HEK293 (cell line): ENCODE measurements around the gene ITPKC.

ENCODE experiments used
- KLF17 ChIP-seq: fragments of 450-650 bp; formaldehyde crosslinking; IDR thresholded peaks from 2 replicates; pipeline ENCODE4 v1.5.1; 2016; ENCODE audit warnings: missing biosample characterization, missing genetic modification characterization
- PRDM6 ChIP-seq: fragments of 450-650 bp; formaldehyde crosslinking; IDR thresholded peaks from 2 replicates; pipeline ENCODE4 v1.5.1; 2017; ENCODE audit warnings: missing biosample characterization, missing genetic modification characterization
- TRIM28 ChIP-seq: IDR thresholded peaks from 2 replicates; pipeline ENCODE4 v1.6.1; 2011; ENCODE audit warnings: low read length, control low read depth, borderline replicate concordance
- ZBTB1 ChIP-seq: fragments of 450-650 bp; formaldehyde crosslinking; IDR thresholded peaks from 2 replicates; pipeline ENCODE4 v1.5.1; 2016; ENCODE audit warnings: missing biosample characterization, missing genetic modification characterization
- ZBTB8A ChIP-seq: fragments of 450-650 bp; formaldehyde crosslinking; IDR thresholded peaks from 2 replicates; pipeline ENCODE4 v1.5.1; 2016; ENCODE audit warnings: missing biosample characterization, missing genetic modification characterization
- ZEB2 ChIP-seq: fragments of 450-650 bp; formaldehyde crosslinking; IDR thresholded peaks from 2 replicates; pipeline ENCODE4 v1.5.1; 2016; ENCODE audit warnings: missing biosample characterization, missing genetic modification characterization
- ZNF175 ChIP-seq: fragments of 450-650 bp; formaldehyde crosslinking; IDR thresholded peaks from 2 replicates; pipeline ENCODE4 v1.5.1; 2016; ENCODE audit warnings: missing biosample characterization, missing genetic modification characterization
- ZNF184 ChIP-seq: fragments of 450-650 bp; IDR thresholded peaks from 2 replicates; pipeline ENCODE4 v1.5.1; 2018; ENCODE audit warnings: missing biosample characterization, mild to moderate bottlenecking, missing genetic modification characterization
- ZNF202 ChIP-seq: fragments of 450-650 bp; formaldehyde crosslinking; IDR thresholded peaks from 2 replicates; pipeline ENCODE4 v1.5.1; 2016; ENCODE audit warnings: missing biosample characterization, missing genetic modification characterization, borderline replicate concordance
- ZNF266 ChIP-seq: fragments of 450-650 bp; formaldehyde crosslinking; IDR thresholded peaks from 2 replicates; pipeline ENCODE4 v1.5.1; 2016; ENCODE audit warnings: missing biosample characterization, missing genetic modification characterization, low read depth
- ZNF274 ChIP-seq, 2 experiments: fragments of 200-500 bp in 1 of 2; fragments of 450-650 bp in 1 of 2; sonication (Bioruptor generic) in 1 of 2; formaldehyde crosslinking in 1 of 2; IDR thresholded peaks; 2 replicates each; pipeline versions ENCODE4 v1.5.1 to v1.6.1; 2014 to 2016; ENCODE audit warnings: borderline replicate concordance in 1 of 2, inconsistent platforms in 1 of 2, low read length in 1 of 2, missing biosample characterization in 1 of 2, missing genetic modification characterization in 1 of 2
- ZNF302 ChIP-seq: fragments of 450-650 bp; formaldehyde crosslinking; IDR thresholded peaks from 2 replicates; pipeline ENCODE4 v1.5.1; 2016; ENCODE audit warnings: missing biosample characterization, missing genetic modification characterization, low read depth
- ZNF341 ChIP-seq: fragments of 450-650 bp; formaldehyde crosslinking; IDR thresholded peaks from 2 replicates; pipeline ENCODE4; 2016; ENCODE audit warnings: low read depth, missing biosample characterization, missing genetic modification characterization
- ZNF350 ChIP-seq: fragments of 450-650 bp; formaldehyde crosslinking; IDR thresholded peaks from 2 replicates; pipeline ENCODE4 v1.5.0; 2017; ENCODE audit warnings: missing biosample characterization, mild to moderate bottlenecking, missing genetic modification characterization
- ZNF473 ChIP-seq: fragments of 450-650 bp; formaldehyde crosslinking; IDR thresholded peaks from 2 replicates; pipeline ENCODE4 v1.5.1; 2017; ENCODE audit warnings: missing biosample characterization, missing genetic modification characterization
- ZNF501 ChIP-seq: fragments of 450-650 bp; formaldehyde crosslinking; IDR thresholded peaks from 2 replicates; pipeline ENCODE4 v1.5.1; 2016; ENCODE audit warnings: missing biosample characterization, missing genetic modification characterization
- ZNF510 ChIP-seq: fragments of 450-650 bp; formaldehyde crosslinking; IDR thresholded peaks from 2 replicates; pipeline ENCODE4 v1.5.1; 2018; ENCODE audit warnings: mild to moderate bottlenecking, missing genetic modification characterization, missing biosample characterization; ENCODE audit not compliant: insufficient replicate concordance
- ZNF549 ChIP-seq: fragments of 450-650 bp; IDR thresholded peaks from 2 replicates; pipeline ENCODE4 v1.5.1; 2018; ENCODE audit warnings: missing biosample characterization, missing genetic modification characterization, mild to moderate bottlenecking, inconsistent platforms, moderate library complexity
- ZNF561 ChIP-seq: fragments of 450-650 bp; IDR thresholded peaks from 2 replicates; pipeline ENCODE4 v1.5.1; 2018; ENCODE audit warnings: missing biosample characterization, missing genetic modification characterization, borderline replicate concordance
- ZNF626 ChIP-seq: fragments of 450-650 bp; sonication (Bioruptor Pico); formaldehyde crosslinking; IDR thresholded peaks from 2 replicates; pipeline ENCODE4 v1.5.1; 2018; ENCODE audit warnings: missing biosample characterization, missing genetic modification characterization, inconsistent platforms
- ZNF792 ChIP-seq: fragments of 450-650 bp; formaldehyde crosslinking; IDR thresholded peaks from 2 replicates; pipeline ENCODE4 v1.5.1; 2016; ENCODE audit warnings: missing biosample characterization, missing genetic modification characterization
- TF ChIP-seq, protein P1 (sequence below): fragments of 450-650 bp; formaldehyde crosslinking; IDR thresholded peaks from 2 replicates; pipeline ENCODE4 v1.5.1; 2017; ENCODE audit warnings: missing biosample characterization, mild to moderate bottlenecking, missing genetic modification characterization, moderate library complexity
- TF ChIP-seq, protein P2 (sequence below): fragments of 450-650 bp; formaldehyde crosslinking; IDR thresholded peaks from 2 replicates; pipeline ENCODE4 v1.5.1; 2016; ENCODE audit warnings: missing biosample characterization, missing genetic modification characterization, borderline replicate concordance
- TF ChIP-seq, protein P3 (sequence below): fragments of 450-650 bp; IDR thresholded peaks from 2 replicates; pipeline ENCODE4 v1.5.1; 2018; ENCODE audit warnings: missing biosample characterization, mild to moderate bottlenecking, missing genetic modification characterization
- TF ChIP-seq, protein P4 (sequence below): fragments of 450-650 bp; formaldehyde crosslinking; IDR thresholded peaks from 2 replicates; pipeline ENCODE4 v1.5.1; 2017; ENCODE audit warnings: missing biosample characterization, missing genetic modification characterization

The ITPKC gene

GRCh38 chr19:40690693-40691420 lies 26.1 kb upstream of the ITPKC start (continued):
- TF ChIP-seq ZNF501 (tag by site-specific recombination) (peak; percentile 92), KLF17 (tag by site-specific recombination) (peak; percentile 93), ZNF473 (no peak), ZNF350 (no peak), ZBTB1 (tag by site-specific recombination) (no peak), ZNF510 (tag by site-specific recombination) (no peak), ZNF561 (no peak; the same call in 1 of the 2 replicates), ZNF792 (tag by site-specific recombination) (peak; percentile 30; the same call in 1 of the 2 replicates), ZNF549 (tag by site-specific recombination) (no peak), ZNF202 (no peak), ZNF266 (tag by site-specific recombination) (no peak), ZNF626 (tag by site-specific recombination) (no peak), ZNF341 (peak; percentile 65), ZNF184 (tag by site-specific recombination) (no peak), ZEB2 (tag by site-specific recombination) (peak; percentile 88), PRDM6 (no peak), TRIM28 (no peak), ZBTB8A (tag by site-specific recombination) (peak; percentile 95), ZNF175 (tag by site-specific recombination) (no peak), ZNF302 (tag by site-specific recombination) (no peak), ZNF274 (IDR thresholded peaks at IDR 0.05; ENCODE audit: low read length) (no peak), ZNF274 (tag by site-specific recombination; IDR thresholded peaks at IDR 0.05; ENCODE audit: borderline replicate concordance) (no peak)
- TF ChIP-seq, protein P1, sequence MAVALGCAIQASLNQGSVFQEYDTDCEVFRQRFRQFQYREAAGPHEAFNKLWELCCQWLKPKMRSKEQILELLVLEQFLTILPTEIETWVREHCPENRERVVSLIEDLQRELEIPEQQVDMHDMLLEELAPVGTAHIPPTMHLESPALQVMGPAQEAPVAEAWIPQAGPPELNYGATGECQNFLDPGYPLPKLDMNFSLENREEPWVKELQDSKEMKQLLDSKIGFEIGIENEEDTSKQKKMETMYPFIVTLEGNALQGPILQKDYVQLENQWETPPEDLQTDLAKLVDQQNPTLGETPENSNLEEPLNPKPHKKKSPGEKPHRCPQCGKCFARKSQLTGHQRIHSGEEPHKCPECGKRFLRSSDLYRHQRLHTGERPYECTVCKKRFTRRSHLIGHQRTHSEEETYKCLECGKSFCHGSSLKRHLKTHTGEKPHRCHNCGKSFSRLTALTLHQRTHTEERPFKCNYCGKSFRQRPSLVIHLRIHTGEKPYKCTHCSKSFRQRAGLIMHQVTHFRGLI (tag by site-specific recombination), result 0 out of 2 replicates have a peak, but pooled peaks have one; percentile 50
- TF ChIP-seq, protein P2, sequence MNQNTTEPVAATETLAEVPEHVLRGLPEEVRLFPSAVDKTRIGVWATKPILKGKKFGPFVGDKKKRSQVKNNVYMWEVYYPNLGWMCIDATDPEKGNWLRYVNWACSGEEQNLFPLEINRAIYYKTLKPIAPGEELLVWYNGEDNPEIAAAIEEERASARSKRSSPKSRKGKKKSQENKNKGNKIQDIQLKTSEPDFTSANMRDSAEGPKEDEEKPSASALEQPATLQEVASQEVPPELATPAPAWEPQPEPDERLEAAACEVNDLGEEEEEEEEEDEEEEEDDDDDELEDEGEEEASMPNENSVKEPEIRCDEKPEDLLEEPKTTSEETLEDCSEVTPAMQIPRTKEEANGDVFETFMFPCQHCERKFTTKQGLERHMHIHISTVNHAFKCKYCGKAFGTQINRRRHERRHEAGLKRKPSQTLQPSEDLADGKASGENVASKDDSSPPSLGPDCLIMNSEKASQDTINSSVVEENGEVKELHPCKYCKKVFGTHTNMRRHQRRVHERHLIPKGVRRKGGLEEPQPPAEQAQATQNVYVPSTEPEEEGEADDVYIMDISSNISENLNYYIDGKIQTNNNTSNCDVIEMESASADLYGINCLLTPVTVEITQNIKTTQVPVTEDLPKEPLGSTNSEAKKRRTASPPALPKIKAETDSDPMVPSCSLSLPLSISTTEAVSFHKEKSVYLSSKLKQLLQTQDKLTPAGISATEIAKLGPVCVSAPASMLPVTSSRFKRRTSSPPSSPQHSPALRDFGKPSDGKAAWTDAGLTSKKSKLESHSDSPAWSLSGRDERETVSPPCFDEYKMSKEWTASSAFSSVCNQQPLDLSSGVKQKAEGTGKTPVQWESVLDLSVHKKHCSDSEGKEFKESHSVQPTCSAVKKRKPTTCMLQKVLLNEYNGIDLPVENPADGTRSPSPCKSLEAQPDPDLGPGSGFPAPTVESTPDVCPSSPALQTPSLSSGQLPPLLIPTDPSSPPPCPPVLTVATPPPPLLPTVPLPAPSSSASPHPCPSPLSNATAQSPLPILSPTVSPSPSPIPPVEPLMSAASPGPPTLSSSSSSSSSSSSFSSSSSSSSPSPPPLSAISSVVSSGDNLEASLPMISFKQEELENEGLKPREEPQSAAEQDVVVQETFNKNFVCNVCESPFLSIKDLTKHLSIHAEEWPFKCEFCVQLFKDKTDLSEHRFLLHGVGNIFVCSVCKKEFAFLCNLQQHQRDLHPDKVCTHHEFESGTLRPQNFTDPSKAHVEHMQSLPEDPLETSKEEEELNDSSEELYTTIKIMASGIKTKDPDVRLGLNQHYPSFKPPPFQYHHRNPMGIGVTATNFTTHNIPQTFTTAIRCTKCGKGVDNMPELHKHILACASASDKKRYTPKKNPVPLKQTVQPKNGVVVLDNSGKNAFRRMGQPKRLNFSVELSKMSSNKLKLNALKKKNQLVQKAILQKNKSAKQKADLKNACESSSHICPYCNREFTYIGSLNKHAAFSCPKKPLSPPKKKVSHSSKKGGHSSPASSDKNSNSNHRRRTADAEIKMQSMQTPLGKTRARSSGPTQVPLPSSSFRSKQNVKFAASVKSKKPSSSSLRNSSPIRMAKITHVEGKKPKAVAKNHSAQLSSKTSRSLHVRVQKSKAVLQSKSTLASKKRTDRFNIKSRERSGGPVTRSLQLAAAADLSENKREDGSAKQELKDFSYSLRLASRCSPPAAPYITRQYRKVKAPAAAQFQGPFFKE (tag by site-specific recombination), result no peak; the same call in 1 of the 2 replicates
- TF ChIP-seq, protein P3, sequence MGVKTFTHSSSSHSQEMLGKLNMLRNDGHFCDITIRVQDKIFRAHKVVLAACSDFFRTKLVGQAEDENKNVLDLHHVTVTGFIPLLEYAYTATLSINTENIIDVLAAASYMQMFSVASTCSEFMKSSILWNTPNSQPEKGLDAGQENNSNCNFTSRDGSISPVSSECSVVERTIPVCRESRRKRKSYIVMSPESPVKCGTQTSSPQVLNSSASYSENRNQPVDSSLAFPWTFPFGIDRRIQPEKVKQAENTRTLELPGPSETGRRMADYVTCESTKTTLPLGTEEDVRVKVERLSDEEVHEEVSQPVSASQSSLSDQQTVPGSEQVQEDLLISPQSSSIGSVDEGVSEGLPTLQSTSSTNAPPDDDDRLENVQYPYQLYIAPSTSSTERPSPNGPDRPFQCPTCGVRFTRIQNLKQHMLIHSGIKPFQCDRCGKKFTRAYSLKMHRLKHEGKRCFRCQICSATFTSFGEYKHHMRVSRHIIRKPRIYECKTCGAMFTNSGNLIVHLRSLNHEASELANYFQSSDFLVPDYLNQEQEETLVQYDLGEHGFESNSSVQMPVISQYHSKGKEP, result no peak
- TF ChIP-seq, protein P4, sequence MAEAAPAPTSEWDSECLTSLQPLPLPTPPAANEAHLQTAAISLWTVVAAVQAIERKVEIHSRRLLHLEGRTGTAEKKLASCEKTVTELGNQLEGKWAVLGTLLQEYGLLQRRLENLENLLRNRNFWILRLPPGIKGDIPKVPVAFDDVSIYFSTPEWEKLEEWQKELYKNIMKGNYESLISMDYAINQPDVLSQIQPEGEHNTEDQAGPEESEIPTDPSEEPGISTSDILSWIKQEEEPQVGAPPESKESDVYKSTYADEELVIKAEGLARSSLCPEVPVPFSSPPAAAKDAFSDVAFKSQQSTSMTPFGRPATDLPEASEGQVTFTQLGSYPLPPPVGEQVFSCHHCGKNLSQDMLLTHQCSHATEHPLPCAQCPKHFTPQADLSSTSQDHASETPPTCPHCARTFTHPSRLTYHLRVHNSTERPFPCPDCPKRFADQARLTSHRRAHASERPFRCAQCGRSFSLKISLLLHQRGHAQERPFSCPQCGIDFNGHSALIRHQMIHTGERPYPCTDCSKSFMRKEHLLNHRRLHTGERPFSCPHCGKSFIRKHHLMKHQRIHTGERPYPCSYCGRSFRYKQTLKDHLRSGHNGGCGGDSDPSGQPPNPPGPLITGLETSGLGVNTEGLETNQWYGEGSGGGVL (tag by site-specific recombination), result peak; percentile 93
